K562 (cell line): ENCODE data around the gene GRIK1. TPM values are rescaled to one million over a fixed set of nuclear protein-coding genes. Genes with fewer than 3 reads are reported as not detected.
A peak's percentile ranks its signal among the peaks of the same experiment; 100 is the strongest.

Experiments used
- ATAC-seq: fragments of 200-7000 bp; cut with Tn5 transposase; 3 replicates; pipeline ENCODE4 v1.9.1; 2020; ENCODE audit warnings: moderate library complexity
- BruUV-seq: library from RNA; stranded (reverse); fragments of 400-500 nt; replicated peaks from 2 replicates; lab custom pipeline; 2021; lab: Mats Ljungman, UMichigan
- CTCF ChIA-PET: fragments of 300-600 bp; formaldehyde crosslinking; extraction: SDS; loops from one replicate; lab custom pipeline; 2021; ENCODE audit warnings: low intra/inter-chr PET ratio; lab: Yijun Ruan, JAX
- POLR2A ChIA-PET: fragments of 300-600, 350-650 bp; sonication (Branson Sonifier 250); formaldehyde crosslinking; extraction: SDS; loops from one replicate; lab custom pipeline; 2021; ENCODE audit warnings: antibody characterized with exemption, inconsistent platforms; lab: Yijun Ruan, JAX
- DNase-seq, 4 experiments: peaks; one replicate each; pipeline versions ENCODE4 v3.0.0 to v3.0.0-alpha.2; 2011 to 2018; ENCODE audit warnings: low spot score in 3 of 4, mixed read lengths in 3 of 4; ENCODE audit errors: extremely low read depth in 1 of 4
- FAIRE-seq: peaks from 2 replicates; lab custom pipeline; 2011; peaks lifted over from hg19 to GRCh38; lab: Jason Lieb, UNC
- H2AFZ ChIP-seq: 2 replicates; pipeline ENCODE4 v1.6.0; 2011; ENCODE audit warnings: low read depth, low read length, control low read depth, inconsistent platforms
- H3K27ac ChIP-seq: fragments of 200-600 bp; 3 replicates; pipeline ENCODE4 v1.8.0; 2011; ENCODE audit warnings: low read depth, mild to moderate bottlenecking, control low read depth, inconsistent platforms, low read length, moderate library complexity, mixed read lengths; ENCODE audit errors: extremely low read depth
- H3K27me3 ChIP-seq, 2 experiments: fragments of 300-600 bp in 1 of 2; 2 replicates in 1 of 2; 3 replicates in 1 of 2; pipeline versions ENCODE4 v1.6.0 to v1.8.0; 2011; ENCODE audit warnings: inconsistent platforms in 2 of 2, low read length in 2 of 2, mild to moderate bottlenecking in 1 of 2, mixed read lengths in 1 of 2, moderate library complexity in 1 of 2; ENCODE audit not compliant: control insufficient read depth in 2 of 2, insufficient read depth in 2 of 2
- H3K36me3 ChIP-seq: fragments of 300-600 bp; 3 replicates; pipeline ENCODE4 v1.8.0; 2011; ENCODE audit warnings: mild to moderate bottlenecking, low read length, inconsistent platforms; ENCODE audit not compliant: control insufficient read depth, insufficient read depth
- H3K4me1 ChIP-seq, 2 experiments: fragments of 200-600 bp in 1 of 2; replicated peaks in 1 of 2; 2 replicates in 1 of 2; 3 replicates in 1 of 2; pipeline versions ENCODE4 v1.5.1 to v1.8.0; 2011; ENCODE audit warnings: inconsistent platforms in 2 of 2, low read length in 2 of 2, mild to moderate bottlenecking in 1 of 2, mixed read lengths in 1 of 2, moderate library complexity in 1 of 2; ENCODE audit not compliant: control insufficient read depth in 2 of 2, insufficient read depth in 2 of 2
- H3K4me2 ChIP-seq: 2 replicates; pipeline ENCODE4 v1.6.1; 2011; ENCODE audit warnings: low read length, control low read depth, inconsistent platforms, mixed read lengths; ENCODE audit not compliant: insufficient read depth
- H3K4me3 ChIP-seq: fragments of 200-600 bp; sonication (generic), shearing (Covaris generic); 2 replicates; pipeline ENCODE4 v1.5.1; 2016; ENCODE audit warnings: control low read depth, inconsistent platforms
- H3K79me2 ChIP-seq: fragments of 200-600 bp; 3 replicates; pipeline ENCODE4 v1.8.0; 2011; ENCODE audit warnings: low read length, inconsistent platforms; ENCODE audit not compliant: control insufficient read depth, insufficient read depth
- H3K9ac ChIP-seq, 2 experiments: 2 replicates each; pipeline versions ENCODE4 v1.6.0 to v1.6.1; 2011; ENCODE audit warnings: low read depth in 2 of 2, low read length in 2 of 2, control low read depth in 1 of 2, inconsistent platforms in 1 of 2, mild to moderate bottlenecking in 1 of 2, mixed read lengths in 1 of 2; ENCODE audit not compliant: insufficient read depth in 1 of 2
- H3K9me1 ChIP-seq: one replicate; pipeline ENCODE4 v1.6.0; 2011; ENCODE audit warnings: inconsistent platforms, mild to moderate bottlenecking, low read length, moderate library complexity; ENCODE audit not compliant: control insufficient read depth, insufficient read depth
- H3K9me3 ChIP-seq: replicated peaks from 2 replicates; pipeline ENCODE4 v1.5.1; 2011; ENCODE audit warnings: low read depth, low read length, inconsistent platforms; ENCODE audit not compliant: control insufficient read depth, insufficient read depth
- H4K20me1 ChIP-seq: replicated peaks from 2 replicates; pipeline ENCODE4 v1.6.1; 2011; ENCODE audit warnings: low read length, inconsistent platforms, mixed read lengths; ENCODE audit not compliant: control insufficient read depth, insufficient read depth
- CBFA2T3 ChIP-seq: fragments of 450-650 bp; IDR thresholded peaks from 2 replicates; pipeline ENCODE4 v1.6.1; 2017
- CEBPG ChIP-seq, 3 experiments: fragments of 200-800 bp in 1 of 3; sonication (Bioruptor generic) in 1 of 3; sonication (generic) in 1 of 3; formaldehyde crosslinking in 1 of 3; IDR thresholded peaks in 2 of 3; conservative IDR thresholded peaks in 1 of 3; 2 replicates each; pipeline versions ENCODE4 v1.6.1 to v1.8.0; 2016 to 2022; ENCODE audit warnings: missing compliant biosample characterization in 2 of 3, missing genetic modification characterization in 2 of 3, mild to moderate bottlenecking in 1 of 3, missing genetic modification reagents in 1 of 3
- E2F4 ChIP-seq: sonication (generic); formaldehyde crosslinking; IDR thresholded peaks from 2 replicates; pipeline ENCODE4 v1.8.0; 2022; ENCODE audit warnings: mild to moderate bottlenecking, low read depth, missing genetic modification reagents
- ETV1 ChIP-seq: fragments of 450-650 bp; conservative IDR thresholded peaks from 2 replicates; pipeline ENCODE4 v1.6.1; 2016; ENCODE audit warnings: missing genetic modification characterization, control low read depth, low read depth, missing compliant biosample characterization
- HDAC8 ChIP-seq: fragments of 450-650 bp; IDR thresholded peaks from 2 replicates; pipeline ENCODE4 v1.6.1; 2016; ENCODE audit warnings: mild to moderate bottlenecking, missing genetic modification characterization, moderate library complexity, missing compliant biosample characterization
- JUND ChIP-seq, 2 experiments: IDR thresholded peaks; 2 replicates in 1 of 2; 3 replicates in 1 of 2; pipeline ENCODE4 v1.6.1; 2011; ENCODE audit warnings: borderline replicate concordance in 2 of 2, low read depth in 2 of 2, low read length in 2 of 2, improper control_type of control experiment in 1 of 2, missing biosample characterization in 1 of 2, missing genetic modification characterization in 1 of 2, missing genetic modification reagents in 1 of 2
- KDM1A ChIP-seq, 2 experiments: fragments of 450-650 bp; IDR thresholded peaks; 2 replicates each; pipeline ENCODE4 v1.6.1; 2016; ENCODE audit warnings: mild to moderate bottlenecking in 2 of 2
- MCM5 ChIP-seq: fragments of 450-650 bp; IDR thresholded peaks from 2 replicates; pipeline ENCODE4 v1.6.1; 2016; ENCODE audit warnings: low read depth
- MXI1 ChIP-seq: IDR thresholded peaks from 2 replicates; pipeline ENCODE4 v1.6.1; 2011; ENCODE audit warnings: low read depth, mild to moderate bottlenecking, improper control_type of control experiment, low read length
- NCOA6 ChIP-seq: fragments of 450-650 bp; IDR thresholded peaks from 2 replicates; pipeline ENCODE4 v1.6.1; 2017; ENCODE audit warnings: mild to moderate bottlenecking
- POLR2H ChIP-seq: IDR thresholded peaks from 2 replicates; pipeline ENCODE4 v1.6.1; 2016; ENCODE audit warnings: missing genetic modification characterization, low read depth, mild to moderate bottlenecking, control low read depth, missing compliant biosample characterization, moderate library complexity
- SMAD2 ChIP-seq: fragments of 150-350 bp; IDR thresholded peaks from 2 replicates; pipeline ENCODE4 v1.6.1; 2014; ENCODE audit warnings: low read depth, mild to moderate bottlenecking, low read length
- SRSF3 ChIP-seq: fragments of 200-400 bp; formaldehyde crosslinking; IDR thresholded peaks from 2 replicates; pipeline ENCODE4 v1.6.1; 2016; ENCODE audit warnings: mild to moderate bottlenecking, low read length, moderate library complexity; ENCODE audit not compliant: insufficient read depth
- TAF9B ChIP-seq: fragments of 450-650 bp; IDR thresholded peaks from 2 replicates; pipeline ENCODE4 v1.6.1; 2018; ENCODE audit warnings: mild to moderate bottlenecking; ENCODE audit not compliant: partially characterized antibody
- TFE3 ChIP-seq: fragments of 450-650 bp; formaldehyde crosslinking; IDR thresholded peaks from 2 replicates; pipeline ENCODE4 v1.4.0; 2020; ENCODE audit warnings: mild to moderate bottlenecking, mixed read lengths
- ZC3H8 ChIP-seq: fragments of 450-650 bp; IDR thresholded peaks from 2 replicates; pipeline ENCODE4 v1.6.1; 2017
- ZNF444 ChIP-seq: fragments of 250-450 bp; sonication (Bioruptor Pico); IDR thresholded peaks from 2 replicates; pipeline ENCODE4 v1.4.0; 2020; ENCODE audit warnings: mild to moderate bottlenecking, moderate library complexity
- ZNF766 ChIP-seq: fragments of 200-800 bp; sonication (Bioruptor generic); conservative IDR thresholded peaks from 2 replicates; pipeline ENCODE4 v1.6.1; 2016; ENCODE audit warnings: missing genetic modification characterization, missing compliant biosample characterization
- WGBS: fragments of 100-300 bp; shearing (Covaris generic); methylation state at CpG from one replicate; pipeline ENCODE4 v1.1.6; 2016; ENCODE audit warnings: low coverage, mixed read lengths; ENCODE audit not compliant: insufficient coverage; ENCODE audit errors: missing lambda C conversion rate; 5-methylcytosine and 5-hydroxymethylcytosine counted together
- in situ Hi-C: fragments of 300-500 bp; cut with MboI; formaldehyde crosslinking; loops from 4 replicates; pipeline ENCODE4 v1.15.0; 2018; ENCODE audit warnings: inconsistent platforms, mixed read lengths
- intact Hi-C: fragments of 100-400 bp; cut with micrococcal nuclease; formaldehyde crosslinking; loops from 2 replicates; pipeline ENCODE4 v1.14.2; 2022
- polyA plus RNA-seq, 8 experiments: library from polyadenylated mRNA; depleted of rRNA in 4 of 8; stranded (reverse) in 5 of 8; unstranded in 3 of 8; fragments of >200 nt; fragmentation: Nextera tagmentation in 2 of 8; fragmentation: Illumina TruSeq in 1 of 8; extraction: Ambion mirVana in 2 of 8; extraction: Trizol in 1 of 8; gene quantifications; 2 replicates each; pipeline versions ENCODE4 v1.2.1 to v1.2.3, GENCODE V29; 2011 to 2014; ENCODE audit warnings: inconsistent platforms in 1 of 8, missing spikeins in 1 of 8
- total RNA-seq, 7 experiments: library from RNA; depleted of rRNA in 6 of 7; stranded (reverse); fragments of >200 nt in 6 of 7; fragmentation: Illumina TruSeq in 2 of 7; extraction: Trizol in 2 of 7; gene quantifications; 2 replicates each; pipeline versions ENCODE4 v1.2.1 to v1.2.3, GENCODE V29; 2011 to 2021; ENCODE audit warnings: low replicate concordance in 1 of 7
- TF ChIP-seq, protein P1 (sequence below): fragments of 450-650 bp; IDR thresholded peaks from 2 replicates; pipeline ENCODE4 v1.6.1; 2014; ENCODE audit warnings: low read depth, mild to moderate bottlenecking, moderate library complexity, borderline replicate concordance

Gene GRIK1
- total and polyA plus RNA-seq, 9 of the 15 experiments (the other 6 are each of a cell fraction or from before 2014, with no cell fraction given), result 0.17 to 2.8 (median 0.53) TPM

- Histone ChIP-seq H3K9me3 (no peaks in the 10 kb centered on the region), H3K27me3 (no peaks in the 10 kb centered on the region), H3K79me2 (no peaks in the 10 kb centered on the region), H4K20me1 (no peaks in the 10 kb centered on the region), H3K9ac (no peak overlapping the region), H3K9me1 (no peaks in the 10 kb centered on the region), H2AFZ (no peak overlapping the region), H3K4me1 (no peaks in the 10 kb centered on the region), H3K36me3 (no peaks in the 10 kb centered on the region), H3K27ac (no peak overlapping the region), H3K4me2 (no peak overlapping the region), H3K4me3 (no peak overlapping the region)
- no peak; the same call in 1 of the 3 replicates for ATAC-seq
- in situ Hi-C loops (no loop called here), intact Hi-C loops (no loop called here)
- FAIRE-seq, result no peak
- 0% methylated on average over 1 of the region's 1 CpG for WGBS
- peak in 1 of 4 experiments; percentile 38 for DNase-seq
- CTCF ChIA-PET, result no interaction called here
- POLR2A ChIA-PET, result interaction anchor here (0.7 to 1.7 kb wide), 3 partner anchors 9 to 86 kb away, joined by 3 to 7 read pairs (median 3); no protein-coding TSS in a partner anchor
- no TSS peak for BruUV-seq
- TF ChIP-seq MCM5 (no peak), TAF9B (no peak), E2F4 (no peak), ZNF444 (CRISPR knock-in tag) (no peak), CBFA2T3 (peak; percentile 35; the same call in 1 of the 2 replicates), ETV1 (tag) (0 out of 2 replicates have a peak, but pooled peaks have one; percentile 11), ZNF766 (CRISPR knock-in tag) (no peak), JUND (IDR thresholded peaks at IDR 0.05; ENCODE audit: borderline replicate concordance, low read depth, low read length) (0 out of 2 replicates have a peak, but pooled peaks have one; percentile 16), JUND (tag; IDR thresholded peaks at IDR 0.05; ENCODE audit: borderline replicate concordance, low read depth, low read length) (no peak), CEBPG (CRISPR knock-in tag; IDR thresholded peaks at IDR 0.05) (no peak), CEBPG (tag; conservative IDR thresholded peaks at IDR 0.05 in 1 of 2, IDR thresholded peaks at IDR 0.05 in 1 of 2) (0 out of 4 replicates have a peak, but pooled peaks of 1 of the 2 experiments have one; percentile 47), KDM1A (IDR thresholded peaks at IDR 0.05) (peak; percentile 44 to 48; a peak in 2 of 4 replicates), ZC3H8 (no peak), MXI1 (no peak), NCOA6 (no peak), SMAD2 (no peak), HDAC8 (tag) (no peak), POLR2H (tag) (no peak), SRSF3 (no peak), TFE3 (CRISPR knock-in tag) (peak; percentile 75)
- TF ChIP-seq, protein P1, sequence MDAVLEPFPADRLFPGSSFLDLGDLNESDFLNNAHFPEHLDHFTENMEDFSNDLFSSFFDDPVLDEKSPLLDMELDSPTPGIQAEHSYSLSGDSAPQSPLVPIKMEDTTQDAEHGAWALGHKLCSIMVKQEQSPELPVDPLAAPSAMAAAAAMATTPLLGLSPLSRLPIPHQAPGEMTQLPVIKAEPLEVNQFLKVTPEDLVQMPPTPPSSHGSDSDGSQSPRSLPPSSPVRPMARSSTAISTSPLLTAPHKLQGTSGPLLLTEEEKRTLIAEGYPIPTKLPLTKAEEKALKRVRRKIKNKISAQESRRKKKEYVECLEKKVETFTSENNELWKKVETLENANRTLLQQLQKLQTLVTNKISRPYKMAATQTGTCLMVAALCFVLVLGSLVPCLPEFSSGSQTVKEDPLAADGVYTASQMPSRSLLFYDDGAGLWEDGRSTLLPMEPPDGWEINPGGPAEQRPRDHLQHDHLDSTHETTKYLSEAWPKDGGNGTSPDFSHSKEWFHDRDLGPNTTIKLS, result no peak
Observed at GRCh38 chr21:29805105-29805504, 134.7 kb downstream of the GRIK1 start.
